ENCODE results near the gene SLC2A13.

DNA sequence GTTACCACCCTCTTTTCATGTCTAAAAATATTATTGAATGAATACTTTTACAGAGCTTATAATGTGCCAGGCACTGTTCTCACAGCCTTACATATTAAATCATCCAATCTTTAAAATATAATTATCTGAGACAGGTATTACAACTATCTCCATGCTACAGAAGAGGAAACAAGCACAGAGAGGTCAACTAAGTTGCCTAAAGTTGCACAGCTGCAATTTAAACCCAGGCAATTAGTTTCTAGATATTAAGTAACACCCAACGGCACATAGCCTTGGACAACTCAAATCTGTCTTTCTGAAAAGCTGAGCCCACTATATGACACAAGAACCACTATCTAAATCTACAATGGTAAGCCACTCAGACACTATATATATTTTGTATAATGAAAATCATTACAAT, 92.6 kb downstream of the SLC2A13 start:
- TF ChIP-seq, protein P1, sequence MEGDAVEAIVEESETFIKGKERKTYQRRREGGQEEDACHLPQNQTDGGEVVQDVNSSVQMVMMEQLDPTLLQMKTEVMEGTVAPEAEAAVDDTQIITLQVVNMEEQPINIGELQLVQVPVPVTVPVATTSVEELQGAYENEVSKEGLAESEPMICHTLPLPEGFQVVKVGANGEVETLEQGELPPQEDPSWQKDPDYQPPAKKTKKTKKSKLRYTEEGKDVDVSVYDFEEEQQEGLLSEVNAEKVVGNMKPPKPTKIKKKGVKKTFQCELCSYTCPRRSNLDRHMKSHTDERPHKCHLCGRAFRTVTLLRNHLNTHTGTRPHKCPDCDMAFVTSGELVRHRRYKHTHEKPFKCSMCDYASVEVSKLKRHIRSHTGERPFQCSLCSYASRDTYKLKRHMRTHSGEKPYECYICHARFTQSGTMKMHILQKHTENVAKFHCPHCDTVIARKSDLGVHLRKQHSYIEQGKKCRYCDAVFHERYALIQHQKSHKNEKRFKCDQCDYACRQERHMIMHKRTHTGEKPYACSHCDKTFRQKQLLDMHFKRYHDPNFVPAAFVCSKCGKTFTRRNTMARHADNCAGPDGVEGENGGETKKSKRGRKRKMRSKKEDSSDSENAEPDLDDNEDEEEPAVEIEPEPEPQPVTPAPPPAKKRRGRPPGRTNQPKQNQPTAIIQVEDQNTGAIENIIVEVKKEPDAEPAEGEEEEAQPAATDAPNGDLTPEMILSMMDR (conservative IDR thresholded peaks at IDR 0.05) = no peak
- TF ChIP-seq EZH2 (IDR thresholded peaks at IDR 0.05; ENCODE audit: low read depth) = no peak
